ENCODE data around the gene ATR. TPM values are rescaled to one million over a fixed set of nuclear protein-coding genes. Genes with fewer than 3 reads are reported as not detected.
"Not testable (repeated sequence)": the region's sequence is repeated elsewhere in the genome, so short reads cannot be mapped to it uniquely, and the experiment has no call there.

The ATR gene
- total and polyA plus RNA-seq, 3 experiments from 2014 or later = 10.2 to 38.9 (median 38.3) TPM

GRCh38 chr3:142588703-142589102 lies 10.2 kb upstream of the ATR start:
- H3K27ac ChIP-seq (ENCODE audit: low read depth, low read length) = no peak overlapping the region
- ChIA-PET POLR2A (no interaction called here), CTCF (interaction anchor here (0.8 to 0.9 kb wide), 2 partner anchors 9 to 405 kb away, joined by 3 read pairs; no protein-coding TSS in a partner anchor)
- Mint-ChIP-seq H3K27me3 (peaks cover 6 to 30% of the 10 kb centered on the region in 2 donors), H3K4me1 (no peaks in the 10 kb centered on the region), H3K27ac (no peak overlapping the region), H3K9me3 (no peaks in the 10 kb centered on the region), H3K4me3 (no peak overlapping the region), H3K36me3 (no peaks in the 10 kb centered on the region)
- H3K4me3 ChIP-seq (ENCODE audit: low read length) = no peak overlapping the region
- no peaks in the 10 kb centered on the region for H3K27me3 ChIP-seq (ENCODE audit: insufficient read depth, low read length, poor library complexity, severe bottlenecking)
- H3K4me1 ChIP-seq (ENCODE audit: insufficient read depth, low read length) = no peaks in the 10 kb centered on the region
- H3K9me3 ChIP-seq (ENCODE audit: low read length) = no peaks in the 10 kb centered on the region
- H3K36me3 ChIP-seq (ENCODE audit: insufficient read depth, low read length) = no peaks in the 10 kb centered on the region
- DNase-seq = no peak

- H3K4me1 ChIP-seq (ENCODE audit: insufficient read depth, low read length) = no peaks in the 10 kb centered on the region
- no peaks in the 10 kb centered on the region for H3K9me3 ChIP-seq (ENCODE audit: low read length)
- Mint-ChIP-seq H3K4me1 (no peaks in the 10 kb centered on the region), H3K36me3 (no peaks in the 10 kb centered on the region), H3K27me3 (peaks cover 4 to 24% of the 10 kb centered on the region in 2 donors), H3K27ac (no peak overlapping the region), H3K9me3 (no peaks in the 10 kb centered on the region), H3K4me3 (no peak overlapping the region)
- H3K27ac ChIP-seq (ENCODE audit: low read depth, low read length) = no peak overlapping the region
- ChIA-PET CTCF (interaction anchor here (0.7 to 1.8 kb wide), 11 partner anchors 10 to 442 kb away, joined by 3 to 15 read pairs (median 4); partner anchors contain the start of genes PLS1 and U2SURP), POLR2A (interaction anchor here (0.6 kb wide), 1 partner anchor 317 kb away, joined by 3 read pairs; no protein-coding TSS in a partner anchor)
- DNase-seq = peak in 2 of 5 donors; percentile 25 to 43
- no peak overlapping the region for H3K4me3 ChIP-seq (ENCODE audit: low read length)
- H3K36me3 ChIP-seq (ENCODE audit: insufficient read depth, low read length) = no peaks in the 10 kb centered on the region
- H3K27me3 ChIP-seq (ENCODE audit: insufficient read depth, low read length, poor library complexity, severe bottlenecking) = no peaks in the 10 kb centered on the region
These were observed 8.4 kb upstream of the ATR start for GRCh38 chr3:142586803-142587406.

DNA sequence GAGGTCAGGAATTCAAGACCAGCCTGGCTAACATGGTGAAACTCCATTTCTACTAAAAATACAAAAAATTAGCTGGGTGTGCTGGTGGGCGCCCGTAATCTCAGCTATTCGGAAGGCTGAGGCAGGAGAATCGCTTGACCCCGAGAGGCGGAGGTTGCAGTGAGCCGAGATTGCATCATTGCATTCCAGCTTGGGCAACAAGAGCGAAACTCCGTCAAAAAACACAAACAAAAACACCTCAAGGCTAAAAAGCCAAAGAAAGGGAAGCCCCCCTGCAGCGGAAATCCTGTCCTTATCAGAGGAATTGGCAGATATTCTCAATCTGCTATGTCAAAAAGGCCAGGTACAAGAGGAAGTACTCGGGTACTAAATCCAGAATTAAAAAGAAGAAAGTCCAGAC lies 2.5 kb upstream of the ATR start:
- H3K36me3 ChIP-seq (ENCODE audit: insufficient read depth, low read length); H3K4me3 ChIP-seq (ENCODE audit: low read length); H3K27me3 ChIP-seq (ENCODE audit: insufficient read depth, low read length, poor library complexity, severe bottlenecking); H3K4me3 Mint-ChIP-seq; H3K9me3 Mint-ChIP-seq; DNase-seq; H3K9me3 ChIP-seq (ENCODE audit: low read length); H3K27ac Mint-ChIP-seq; POLR2A ChIA-PET; H3K27ac ChIP-seq (ENCODE audit: low read depth, low read length): not testable (repeated sequence)
- Mint-ChIP-seq H3K27me3 (peaks cover 0 to 11% of the 10 kb centered on the region in 2 donors), H3K4me1 (peaks cover 33 to 38% (median 34%) of the 10 kb centered on the region in 3 donors), H3K36me3 (peaks cover 0 to 12% (median 0%) of the 10 kb centered on the region in 3 donors)
- CTCF ChIA-PET = interaction anchor here (1.0 to 3.9 kb wide), 2 partner anchors 9 to 421 kb away, joined by 3 to 11 read pairs; partner anchors contain the start of gene U2SURP
- peaks cover 26% of the 10 kb centered on the region for H3K4me1 ChIP-seq (ENCODE audit: insufficient read depth, low read length)

- Mint-ChIP-seq H3K4me3 (peak overlapping the region; percentile 92 to 98 (median 98)), H3K4me1 (peaks cover 42 to 48% (median 43%) of the 10 kb centered on the region in 3 donors), H3K36me3 (peaks cover 0 to 19% (median 6%) of the 10 kb centered on the region in 3 donors), H3K9me3 (no peaks in the 10 kb centered on the region), H3K27ac (peak overlapping the region; percentile 96 to 99 (median 99)), H3K27me3 (peaks cover 0 to 8% of the 10 kb centered on the region in 2 donors)
- Histone ChIP-seq H3K4me1 (ENCODE audit: insufficient read depth, low read length) (peaks cover 36% of the 10 kb centered on the region), H3K27me3 (ENCODE audit: insufficient read depth, low read length, poor library complexity, severe bottlenecking) (no peaks in the 10 kb centered on the region), H3K27ac (ENCODE audit: low read depth, low read length) (no peak overlapping the region), H3K9me3 (ENCODE audit: low read length) (no peaks in the 10 kb centered on the region), H3K4me3 (ENCODE audit: low read length) (no peak overlapping the region), H3K36me3 (ENCODE audit: insufficient read depth, low read length) (no peaks in the 10 kb centered on the region)
- ChIA-PET CTCF (interaction anchor here (1.0 to 3.9 kb wide), 3 partner anchors 10 to 422 kb away, joined by 3 to 11 read pairs (median 3); partner anchors contain the start of gene U2SURP), POLR2A (interaction anchor here (0.8 kb wide), 1 partner anchor 17 kb away, joined by 3 read pairs; no protein-coding TSS in a partner anchor)
- no peak for DNase-seq
These were observed 1.5 kb upstream of the ATR start for GRCh38 chr3:142580061-142580423.

DNA sequence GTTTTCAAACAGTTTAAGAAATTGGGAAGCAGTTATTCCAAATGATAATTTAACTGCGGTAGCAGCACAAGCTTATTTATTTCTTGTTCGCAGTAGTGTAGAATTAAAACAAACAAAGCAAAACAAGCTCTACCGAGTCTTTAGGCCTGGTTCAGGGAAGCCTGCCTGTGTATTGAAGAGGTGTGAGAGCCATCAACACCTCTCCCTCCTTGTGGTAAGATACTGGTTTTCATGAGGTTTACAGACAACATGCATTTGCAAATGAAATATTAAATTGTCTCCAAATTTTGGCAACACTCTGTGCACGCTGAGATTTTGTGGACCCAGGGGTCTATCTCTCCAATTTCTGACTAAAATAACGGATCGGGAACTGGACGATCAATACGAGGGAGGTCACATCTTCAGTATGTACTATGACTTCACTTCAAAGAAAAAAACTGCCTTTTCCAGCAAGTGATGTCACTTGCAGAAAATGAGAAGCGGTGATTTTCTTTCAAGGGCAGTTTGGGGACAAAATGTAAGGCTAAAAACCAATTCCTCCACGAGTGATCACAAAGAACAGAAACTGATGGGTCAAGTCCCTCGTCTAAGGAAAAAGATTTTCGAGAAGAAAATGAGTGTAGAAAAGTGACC lies 721 bp downstream of the ATR start:
- H3K27ac ChIP-seq (ENCODE audit: low read depth, low read length) = peak overlapping the region; percentile 92
- no peaks in the 10 kb centered on the region for H3K9me3 ChIP-seq (ENCODE audit: low read length)
- DNase-seq = peak in 1 of 5 donors; percentile 31
- Mint-ChIP-seq H3K9me3 (no peaks in the 10 kb centered on the region), H3K27ac (peak overlapping the region; percentile 96 to 99 (median 99)), H3K27me3 (no peaks in the 10 kb centered on the region), H3K4me3 (peak overlapping the region; percentile 92 to 98 (median 98)), H3K36me3 (peaks cover 0 to 27% (median 8%) of the 10 kb centered on the region in 3 donors), H3K4me1 (peaks cover 54 to 64% (median 62%) of the 10 kb centered on the region in 3 donors)
- ChIA-PET CTCF (interaction anchor here (0.9 to 3.9 kb wide), 5 partner anchors 12 to 424 kb away, joined by 3 to 11 read pairs (median 4); partner anchors contain the start of gene U2SURP), POLR2A (interaction anchor here (0.7 to 1.7 kb wide), 10 partner anchors 13 to 1394 kb away, joined by 3 to 24 read pairs (median 4); partner anchors contain the start of genes DIPK2A, PLS1, TRPC1 and U2SURP)
- H3K36me3 ChIP-seq (ENCODE audit: insufficient read depth, low read length) = no peaks in the 10 kb centered on the region
- H3K4me3 ChIP-seq (ENCODE audit: low read length) = peak overlapping the region; percentile 97
- H3K27me3 ChIP-seq (ENCODE audit: insufficient read depth, low read length, poor library complexity, severe bottlenecking) = no peaks in the 10 kb centered on the region
- H3K4me1 ChIP-seq (ENCODE audit: insufficient read depth, low read length) = peaks cover 47% of the 10 kb centered on the region

DNA sequence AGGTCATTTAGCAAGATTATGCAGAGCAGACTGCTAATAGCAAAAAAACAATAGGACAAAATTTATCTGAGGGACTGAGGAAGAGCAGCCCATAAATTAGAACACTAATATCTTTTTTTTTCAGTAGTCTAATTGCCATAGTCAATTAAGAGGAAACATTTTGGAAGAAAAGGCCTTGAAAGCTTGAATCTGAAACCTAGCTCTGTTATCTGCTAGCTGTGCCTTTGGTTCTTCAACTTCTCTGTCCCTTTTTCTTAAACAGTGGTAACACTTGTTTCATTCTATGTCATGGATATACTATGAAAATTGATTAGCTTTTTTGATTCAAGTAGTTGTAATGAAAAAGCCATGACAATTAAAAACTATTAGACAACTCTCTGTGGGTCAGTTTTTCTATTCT lies 1.7 kb downstream of the ATR start:
- ChIA-PET POLR2A (interaction anchor here (1.3 kb wide), 1 partner anchor 12 kb away, joined by 4 read pairs; no protein-coding TSS in a partner anchor), CTCF (interaction anchor here (1.3 to 3.9 kb wide), 3 partner anchors 20 to 425 kb away, joined by 3 to 11 read pairs (median 9); partner anchors contain the start of gene U2SURP)
- Histone ChIP-seq H3K9me3 (ENCODE audit: low read length) (no peaks in the 10 kb centered on the region), H3K27ac (ENCODE audit: low read depth, low read length) (no peak overlapping the region), H3K4me3 (ENCODE audit: low read length) (no peak overlapping the region), H3K36me3 (ENCODE audit: insufficient read depth, low read length) (no peaks in the 10 kb centered on the region), H3K4me1 (ENCODE audit: insufficient read depth, low read length) (peaks cover 48% of the 10 kb centered on the region), H3K27me3 (ENCODE audit: insufficient read depth, low read length, poor library complexity, severe bottlenecking) (no peaks in the 10 kb centered on the region)
- peak overlapping the region; percentile 85 to 98 (median 98) for H3K4me3 Mint-ChIP-seq
- H3K36me3 Mint-ChIP-seq = peaks cover 0 to 29% (median 9%) of the 10 kb centered on the region in 3 donors
- H3K4me1 Mint-ChIP-seq = peaks cover 54 to 68% (median 66%) of the 10 kb centered on the region in 3 donors
- no peaks in the 10 kb centered on the region for H3K27me3 Mint-ChIP-seq
- H3K9me3 Mint-ChIP-seq = no peaks in the 10 kb centered on the region
- no peak for DNase-seq
- peak overlapping the region; percentile 36 to 99 (median 98) for H3K27ac Mint-ChIP-seq

DNA sequence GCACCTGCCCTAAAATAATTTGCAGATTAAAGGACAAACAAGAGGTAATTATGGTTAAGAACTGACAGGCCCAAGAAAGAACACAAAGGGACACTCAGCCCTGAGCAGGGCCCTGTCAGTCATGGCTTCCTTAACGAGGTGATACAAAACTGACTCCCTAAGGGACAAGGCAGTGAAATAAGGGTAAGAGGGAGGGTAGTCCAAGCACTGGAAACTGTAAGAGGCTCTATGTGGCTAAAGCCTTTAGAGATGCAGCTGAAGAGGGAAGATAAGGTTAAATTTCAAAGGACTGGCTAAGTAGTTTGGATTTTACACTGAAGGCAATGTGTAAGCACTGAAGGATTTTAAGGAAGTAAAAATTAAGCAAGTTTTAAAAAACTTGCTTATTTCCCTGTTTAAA lies 3.9 kb downstream of the ATR start:
- H3K27ac Mint-ChIP-seq = peak overlapping the region in 4 of 8 donors; percentile 28 to 82 (median 68)
- H3K4me3 Mint-ChIP-seq = peak overlapping the region in 2 of 7 donors; percentile 20 to 35

More for the DNA sequence above, 3.9 kb downstream of the ATR start:
- H3K4me1 ChIP-seq (ENCODE audit: insufficient read depth, low read length) = peaks cover 45% of the 10 kb centered on the region
- no peaks in the 10 kb centered on the region for H3K36me3 ChIP-seq (ENCODE audit: insufficient read depth, low read length)
- no peaks in the 10 kb centered on the region for H3K9me3 ChIP-seq (ENCODE audit: low read length)
- Mint-ChIP-seq H3K9me3 (no peaks in the 10 kb centered on the region), H3K4me1 (peaks cover 53 to 72% (median 70%) of the 10 kb centered on the region in 3 donors), H3K27me3 (no peaks in the 10 kb centered on the region), H3K36me3 (peaks cover 0 to 38% (median 13%) of the 10 kb centered on the region in 3 donors)
- POLR2A ChIA-PET = interaction anchor here (0.6 kb wide), 2 partner anchors 17 to 459 kb away, joined by 3 read pairs; no protein-coding TSS in a partner anchor
- no peaks in the 10 kb centered on the region for H3K27me3 ChIP-seq (ENCODE audit: insufficient read depth, low read length, poor library complexity, severe bottlenecking)
- H3K4me3 ChIP-seq (ENCODE audit: low read length) = no peak overlapping the region
- no peak for DNase-seq
- CTCF ChIA-PET = no interaction called here
- H3K27ac ChIP-seq (ENCODE audit: low read depth, low read length) = no peak overlapping the region
